ENCODE data around the gene NXPH3. TPM values are rescaled to one million over a fixed set of nuclear protein-coding genes. Genes with fewer than 3 reads are reported as not detected.

NXPH3 gene
- total and polyA plus RNA-seq, 2 of the 13 experiments (the other 11 are each of a cell fraction or from before 2014, with no cell fraction given): 0.04 to 0.58 TPM

GRCh38 chr17:49595328-49595727 lies 19.7 kb downstream of the NXPH3 start:
- Histone ChIP-seq H3K79me2 (ENCODE audit: insufficient read depth, low read length) (no peaks in the 10 kb centered on the region), H4K20me1 (ENCODE audit: insufficient read depth, low read length) (no peaks in the 10 kb centered on the region), H3K27ac (ENCODE audit: extremely low read length, insufficient read depth, low read length) (no peak overlapping the region), H3K4me2 (ENCODE audit: low read depth, low read length) (peak overlapping the region; percentile 22), H3K9ac (ENCODE audit: insufficient read depth, low read depth, low read length) (no peak overlapping the region), H3K4me1 (ENCODE audit: insufficient read depth, low read length) (peaks cover 48% of the 10 kb centered on the region), H3K36me3 (replicated peaks in 1 of 2; ENCODE audit: control insufficient read depth in 1 of 2, insufficient read depth in 2 of 2, low read length in 2 of 2) (peaks cover 4 to 14% of the 10 kb centered on the region in 2 experiments; a peak in 4 of 5 replicates), H3K4me3 (replicated peaks in 1 of 3; ENCODE audit: insufficient read depth in 1 of 3, low read depth in 2 of 3, low read length in 3 of 3) (no peak overlapping the region), H3K9me3 (ENCODE audit: low read length) (no peaks in the 10 kb centered on the region), H3K27me3 (ENCODE audit: control insufficient read depth in 1 of 2, insufficient read depth in 2 of 2, low read length in 2 of 2) (no peaks in the 10 kb centered on the region), H2AFZ (ENCODE audit: low read length) (no peak overlapping the region)
- intact Hi-C loops (cut with micrococcal nuclease; ENCODE audit: unreplicated experiment): no loop called here
- no TSS peak for BruUV-seq (replicated peaks)
- WGBS (ENCODE audit: low lambda C conversion rate): 63% methylated on average over 4 of the region's 4 CpGs
- POLR2A ChIA-PET: interaction anchor here (1.0 to 1.6 kb wide), 2 partner anchors 25 to 82 kb away, joined by 5 to 7 read pairs; partner anchors contain the start of gene SPOP
- FAIRE-seq: peak; percentile 36
- in situ Hi-C loops (cut with HindIII; ENCODE audit: extremely low pct_ligation_motif_present, low pct_unique_long_range_greater_than_20kb): no loop called here
- peak; percentile 68 for ATAC-seq
- CTCF ChIA-PET (ENCODE audit: low intra/inter-chr PET ratio, low total read pairs): no interaction called here
- DNase-seq (ENCODE audit: low spot score): peak; percentile 57
- no peak for TF ChIP-seq ZBTB8A (CRISPR knock-in tag; IDR thresholded peaks at IDR 0.05; ENCODE audit: borderline replicate concordance, low read depth)
- TF ChIP-seq, protein P1, sequence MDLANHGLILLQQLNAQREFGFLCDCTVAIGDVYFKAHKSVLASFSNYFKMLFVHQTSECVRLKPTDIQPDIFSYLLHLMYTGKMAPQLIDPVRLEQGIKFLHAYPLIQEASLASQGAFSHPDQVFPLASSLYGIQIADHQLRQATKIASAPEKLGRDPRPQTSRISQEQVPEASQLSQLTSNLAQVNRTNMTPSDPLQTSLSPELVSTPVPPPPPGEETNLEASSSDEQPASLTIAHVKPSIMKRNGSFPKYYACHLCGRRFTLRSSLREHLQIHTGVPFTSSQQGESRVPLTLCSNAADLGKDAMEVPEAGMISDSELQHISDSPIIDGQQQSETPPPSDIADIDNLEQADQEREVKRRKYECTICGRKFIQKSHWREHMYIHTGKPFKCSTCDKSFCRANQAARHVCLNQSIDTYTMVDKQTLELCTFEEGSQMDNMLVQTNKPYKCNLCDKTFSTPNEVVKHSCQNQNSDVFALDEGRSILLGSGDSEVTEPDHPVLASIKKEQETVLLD (CRISPR knock-in tag; IDR thresholded peaks at IDR 0.05; ENCODE audit: low read depth): no peak
- TF ChIP-seq, protein P2, sequence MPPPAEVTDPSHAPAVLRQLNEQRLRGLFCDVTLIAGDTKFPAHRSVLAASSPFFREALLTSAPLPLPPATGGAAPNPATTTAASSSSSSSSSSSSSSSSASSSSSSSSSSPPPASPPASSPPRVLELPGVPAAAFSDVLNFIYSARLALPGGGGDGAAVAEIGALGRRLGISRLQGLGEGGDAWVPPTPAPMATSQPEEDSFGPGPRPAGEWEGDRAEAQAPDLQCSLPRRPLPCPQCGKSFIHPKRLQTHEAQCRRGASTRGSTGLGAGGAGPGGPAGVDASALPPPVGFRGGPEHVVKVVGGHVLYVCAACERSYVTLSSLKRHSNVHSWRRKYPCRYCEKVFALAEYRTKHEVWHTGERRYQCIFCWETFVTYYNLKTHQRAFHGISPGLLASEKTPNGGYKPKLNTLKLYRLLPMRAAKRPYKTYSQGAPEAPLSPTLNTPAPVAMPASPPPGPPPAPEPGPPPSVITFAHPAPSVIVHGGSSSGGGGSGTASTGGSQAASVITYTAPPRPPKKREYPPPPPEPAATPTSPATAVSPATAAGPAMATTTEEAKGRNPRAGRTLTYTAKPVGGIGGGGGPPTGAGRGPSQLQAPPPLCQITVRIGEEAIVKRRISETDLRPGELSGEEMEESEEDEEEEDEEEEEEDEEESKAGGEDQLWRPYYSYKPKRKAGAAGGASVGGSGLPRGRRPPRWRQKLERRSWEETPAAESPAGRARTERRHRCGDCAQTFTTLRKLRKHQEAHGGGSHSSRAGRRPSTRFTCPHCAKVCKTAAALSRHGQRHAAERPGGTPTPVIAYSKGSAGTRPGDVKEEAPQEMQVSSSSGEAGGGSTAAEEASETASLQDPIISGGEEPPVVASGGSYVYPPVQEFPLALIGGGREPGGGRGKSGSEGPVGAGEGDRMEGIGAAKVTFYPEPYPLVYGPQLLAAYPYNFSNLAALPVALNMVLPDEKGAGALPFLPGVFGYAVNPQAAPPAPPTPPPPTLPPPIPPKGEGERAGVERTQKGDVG (CRISPR knock-in tag; IDR thresholded peaks at IDR 0.05; ENCODE audit: borderline replicate concordance): no peak
- TF ChIP-seq RBM39 (IDR thresholded peaks at IDR 0.05; ENCODE audit: low read depth, low read length, poor library complexity, severe bottlenecking): no peak
- no peak for TF ChIP-seq ZNF3 (CRISPR knock-in tag; IDR thresholded peaks at IDR 0.05)
- no peak for TF ChIP-seq SMARCE1 (IDR thresholded peaks at IDR 0.05; ENCODE audit: borderline replicate concordance)
- TF ChIP-seq ZNF484 (CRISPR knock-in tag; IDR thresholded peaks at IDR 0.05; ENCODE audit: borderline replicate concordance, low read depth): no peak
- TF ChIP-seq, protein P3, sequence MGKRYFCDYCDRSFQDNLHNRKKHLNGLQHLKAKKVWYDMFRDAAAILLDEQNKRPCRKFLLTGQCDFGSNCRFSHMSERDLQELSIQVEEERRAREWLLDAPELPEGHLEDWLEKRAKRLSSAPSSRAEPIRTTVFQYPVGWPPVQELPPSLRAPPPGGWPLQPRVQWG (CRISPR knock-in tag; IDR thresholded peaks at IDR 0.05; ENCODE audit: borderline replicate concordance, low read depth): no peak
- no peak for TF ChIP-seq TCF12 (IDR thresholded peaks at IDR 0.05)
- no peak for TF ChIP-seq TCF12 (CRISPR knock-in tag; IDR thresholded peaks at IDR 0.05)
- TF ChIP-seq, protein P4, sequence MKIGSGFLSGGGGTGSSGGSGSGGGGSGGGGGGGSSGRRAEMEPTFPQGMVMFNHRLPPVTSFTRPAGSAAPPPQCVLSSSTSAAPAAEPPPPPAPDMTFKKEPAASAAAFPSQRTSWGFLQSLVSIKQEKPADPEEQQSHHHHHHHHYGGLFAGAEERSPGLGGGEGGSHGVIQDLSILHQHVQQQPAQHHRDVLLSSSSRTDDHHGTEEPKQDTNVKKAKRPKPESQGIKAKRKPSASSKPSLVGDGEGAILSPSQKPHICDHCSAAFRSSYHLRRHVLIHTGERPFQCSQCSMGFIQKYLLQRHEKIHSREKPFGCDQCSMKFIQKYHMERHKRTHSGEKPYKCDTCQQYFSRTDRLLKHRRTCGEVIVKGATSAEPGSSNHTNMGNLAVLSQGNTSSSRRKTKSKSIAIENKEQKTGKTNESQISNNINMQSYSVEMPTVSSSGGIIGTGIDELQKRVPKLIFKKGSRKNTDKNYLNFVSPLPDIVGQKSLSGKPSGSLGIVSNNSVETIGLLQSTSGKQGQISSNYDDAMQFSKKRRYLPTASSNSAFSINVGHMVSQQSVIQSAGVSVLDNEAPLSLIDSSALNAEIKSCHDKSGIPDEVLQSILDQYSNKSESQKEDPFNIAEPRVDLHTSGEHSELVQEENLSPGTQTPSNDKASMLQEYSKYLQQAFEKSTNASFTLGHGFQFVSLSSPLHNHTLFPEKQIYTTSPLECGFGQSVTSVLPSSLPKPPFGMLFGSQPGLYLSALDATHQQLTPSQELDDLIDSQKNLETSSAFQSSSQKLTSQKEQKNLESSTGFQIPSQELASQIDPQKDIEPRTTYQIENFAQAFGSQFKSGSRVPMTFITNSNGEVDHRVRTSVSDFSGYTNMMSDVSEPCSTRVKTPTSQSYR (CRISPR knock-in tag; IDR thresholded peaks at IDR 0.05; ENCODE audit: borderline replicate concordance): no peak
- TF ChIP-seq PITX1 (CRISPR knock-in tag; IDR thresholded peaks at IDR 0.05): 0 out of 2 replicates have a peak, but pooled peaks have one; percentile 29
- TF ChIP-seq ZNF563 (CRISPR knock-in tag; IDR thresholded peaks at IDR 0.05): no peak
- TF ChIP-seq ZNF747 (CRISPR knock-in tag; IDR thresholded peaks at IDR 0.05; ENCODE audit: borderline replicate concordance): no peak
- no peak for TF ChIP-seq MED1 (CRISPR knock-in tag; IDR thresholded peaks at IDR 0.05)
- TF ChIP-seq MEIS2 (CRISPR knock-in tag; IDR thresholded peaks at IDR 0.05): no peak
- TF ChIP-seq, protein P5, sequence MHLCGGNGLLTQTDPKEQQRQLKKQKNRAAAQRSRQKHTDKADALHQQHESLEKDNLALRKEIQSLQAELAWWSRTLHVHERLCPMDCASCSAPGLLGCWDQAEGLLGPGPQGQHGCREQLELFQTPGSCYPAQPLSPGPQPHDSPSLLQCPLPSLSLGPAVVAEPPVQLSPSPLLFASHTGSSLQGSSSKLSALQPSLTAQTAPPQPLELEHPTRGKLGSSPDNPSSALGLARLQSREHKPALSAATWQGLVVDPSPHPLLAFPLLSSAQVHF (CRISPR knock-in tag; IDR thresholded peaks at IDR 0.05): no peak

Measured in HepG2 (cell line).